Measurements from ENCODE around the gene GLYR1.

GLYR1 gene

DNA sequence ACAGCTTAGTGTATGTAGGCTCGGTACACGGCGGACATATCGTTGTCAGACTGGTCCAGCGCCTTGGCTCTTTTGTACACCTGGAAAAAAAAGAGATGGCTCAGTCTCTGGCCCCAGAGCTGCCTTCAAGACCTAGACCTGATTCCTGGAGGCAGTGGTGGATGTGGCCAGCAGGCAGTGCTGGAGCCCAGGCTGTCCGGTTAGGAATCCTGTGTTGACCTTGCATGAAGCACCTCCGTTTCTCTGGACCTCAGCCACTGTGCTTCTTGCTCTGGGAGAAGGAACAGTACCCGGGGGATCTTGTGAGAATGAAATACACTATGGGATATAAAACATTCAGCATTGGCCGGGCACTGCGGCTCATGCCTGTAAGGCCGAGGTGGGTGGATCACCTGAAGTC, 41.9 kb downstream of the GLYR1 start:
- DNase-seq (ENCODE audit: low spot score): no peak

DNA sequence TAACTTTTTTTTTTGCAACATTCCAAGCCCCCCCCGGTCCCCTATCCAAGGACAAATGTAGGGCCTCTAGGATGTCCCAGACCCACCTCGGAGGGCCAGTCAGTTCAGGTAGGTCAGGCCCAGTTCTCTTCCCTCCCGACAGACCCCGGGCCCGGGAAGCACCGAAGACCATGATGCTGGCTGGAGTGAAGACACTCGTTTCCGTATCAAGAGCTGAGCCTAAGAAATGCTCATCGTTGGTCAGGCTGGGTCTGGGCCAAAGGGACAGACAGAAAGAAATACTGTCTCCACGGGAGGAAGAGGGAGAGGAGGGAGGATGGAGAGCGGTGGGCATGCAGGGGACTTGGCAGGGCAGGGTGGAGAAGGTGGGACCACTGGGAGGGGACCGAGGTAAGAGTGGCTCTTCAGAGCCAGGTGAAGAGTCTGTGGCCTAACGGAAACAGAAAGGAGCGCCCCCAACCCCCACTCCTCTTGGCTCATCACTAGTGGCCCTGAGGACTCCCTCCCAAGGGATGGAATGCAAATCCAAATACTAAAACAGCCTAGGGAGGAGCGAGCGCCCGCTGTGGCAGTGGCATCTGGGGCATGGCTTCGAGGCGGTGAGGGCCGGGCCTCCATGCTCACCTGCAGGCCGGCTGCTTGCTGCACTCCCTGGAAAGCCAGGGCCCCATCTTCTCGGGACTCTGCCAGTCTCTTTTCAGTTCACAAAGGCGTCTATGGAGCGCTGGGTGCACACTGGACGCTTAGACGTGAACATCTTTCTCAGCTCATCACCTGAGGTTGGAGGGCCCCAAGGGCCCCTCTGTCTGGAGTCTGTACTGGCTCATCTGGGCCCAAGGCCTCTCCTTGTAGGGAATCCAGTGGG, 43.0 kb downstream of the GLYR1 start:
- DNase-seq (ENCODE audit: low spot score): no peak

DNA sequence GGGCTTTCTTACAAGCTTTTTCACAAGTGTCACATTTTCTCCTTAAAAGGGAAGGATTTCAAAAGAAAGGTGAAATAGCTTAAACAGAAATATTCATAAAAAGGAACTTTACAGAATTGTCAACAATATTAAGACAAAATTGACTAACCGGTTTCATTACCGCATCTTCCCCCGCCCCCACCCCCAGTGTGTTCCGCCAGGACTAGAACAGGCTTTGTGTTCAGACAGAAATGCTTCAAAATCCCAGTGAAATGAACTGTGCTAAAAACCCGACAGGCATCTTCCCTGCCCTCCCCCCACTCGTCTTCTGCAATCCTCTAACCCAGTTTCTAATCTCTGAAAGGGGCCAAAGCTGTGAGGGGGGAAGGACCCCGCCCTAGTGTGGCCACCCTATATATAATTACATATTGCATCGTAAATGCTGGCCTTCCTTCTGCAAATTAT, 43.7 kb downstream of the GLYR1 start:
- no peak for DNase-seq (ENCODE audit: low spot score)

DNA sequence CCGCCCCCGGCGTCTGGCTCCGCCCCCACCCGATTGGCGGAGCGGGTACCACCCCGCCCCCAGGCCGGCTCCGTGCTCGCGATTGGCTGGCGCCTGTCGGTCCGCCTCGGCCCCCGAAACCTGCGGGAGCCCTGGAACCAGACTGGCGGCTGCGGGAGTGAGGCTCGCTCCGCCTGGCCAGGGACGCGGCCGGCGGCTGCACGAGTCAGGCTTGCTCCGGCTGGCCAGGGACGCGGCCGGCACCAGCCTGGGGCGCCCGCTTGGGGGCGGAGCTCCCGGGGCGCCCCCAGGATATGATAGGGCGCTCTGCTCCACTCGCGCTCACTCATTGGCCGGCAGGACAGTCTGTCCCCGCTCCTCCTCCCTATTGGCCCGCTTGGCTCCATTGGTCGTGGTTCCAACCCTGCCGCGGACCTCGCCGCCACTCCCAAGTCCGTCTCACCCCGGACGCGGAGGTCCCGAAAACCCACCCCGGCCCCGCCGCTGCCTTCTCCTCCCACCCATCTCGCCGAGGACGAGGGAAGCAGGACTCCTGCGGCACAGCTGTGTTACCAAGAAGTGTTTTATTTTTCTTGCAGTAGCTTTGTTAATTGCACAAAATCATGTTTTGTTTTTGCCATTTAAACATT, 44.3 kb downstream of the GLYR1 start:
- peak; percentile 91 for DNase-seq (ENCODE audit: low spot score)

DNA sequence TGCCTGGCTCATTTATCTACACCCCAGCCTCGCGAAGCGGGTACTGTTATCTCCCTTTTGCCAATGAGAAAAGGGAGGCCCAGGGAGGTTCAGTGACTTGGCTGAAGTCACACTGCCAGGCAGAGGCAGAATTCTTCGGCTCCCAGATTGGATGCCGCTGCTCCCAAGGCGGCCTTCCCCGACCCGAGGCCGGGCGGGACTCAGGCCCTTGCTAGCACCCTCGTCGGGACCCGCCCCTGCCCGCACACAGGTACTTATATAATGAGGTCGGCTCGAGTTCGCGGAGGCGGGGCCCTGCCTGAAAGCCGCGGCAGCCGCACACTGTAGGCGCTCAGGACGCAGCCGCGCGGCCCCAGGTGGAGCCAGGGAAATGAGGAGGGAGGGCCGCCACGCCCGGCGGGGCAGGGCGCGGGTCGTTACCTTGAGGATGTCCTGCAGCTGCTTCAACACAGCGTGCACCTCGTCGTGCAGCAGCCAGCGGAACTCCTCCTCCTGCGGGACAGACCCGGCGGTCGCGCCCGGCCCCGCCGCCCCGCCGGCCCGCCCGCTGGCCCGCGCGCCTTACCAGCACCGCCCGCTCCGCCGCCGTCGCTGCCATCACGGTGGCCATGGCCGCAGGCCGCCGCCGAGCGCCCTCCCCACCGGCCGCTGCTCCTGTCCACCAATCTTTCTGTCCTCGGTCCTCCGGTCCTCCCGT, 45.0 kb downstream of the GLYR1 start, which contains the start of gene ROGDI:
Gene ROGDI (minus strand): TSS at position 672 of the 697 bp plus-strand sequence. CDS start 62 bp downstream, at position 610.
- DNase-seq (ENCODE audit: low spot score): peak; percentile 86

DNA sequence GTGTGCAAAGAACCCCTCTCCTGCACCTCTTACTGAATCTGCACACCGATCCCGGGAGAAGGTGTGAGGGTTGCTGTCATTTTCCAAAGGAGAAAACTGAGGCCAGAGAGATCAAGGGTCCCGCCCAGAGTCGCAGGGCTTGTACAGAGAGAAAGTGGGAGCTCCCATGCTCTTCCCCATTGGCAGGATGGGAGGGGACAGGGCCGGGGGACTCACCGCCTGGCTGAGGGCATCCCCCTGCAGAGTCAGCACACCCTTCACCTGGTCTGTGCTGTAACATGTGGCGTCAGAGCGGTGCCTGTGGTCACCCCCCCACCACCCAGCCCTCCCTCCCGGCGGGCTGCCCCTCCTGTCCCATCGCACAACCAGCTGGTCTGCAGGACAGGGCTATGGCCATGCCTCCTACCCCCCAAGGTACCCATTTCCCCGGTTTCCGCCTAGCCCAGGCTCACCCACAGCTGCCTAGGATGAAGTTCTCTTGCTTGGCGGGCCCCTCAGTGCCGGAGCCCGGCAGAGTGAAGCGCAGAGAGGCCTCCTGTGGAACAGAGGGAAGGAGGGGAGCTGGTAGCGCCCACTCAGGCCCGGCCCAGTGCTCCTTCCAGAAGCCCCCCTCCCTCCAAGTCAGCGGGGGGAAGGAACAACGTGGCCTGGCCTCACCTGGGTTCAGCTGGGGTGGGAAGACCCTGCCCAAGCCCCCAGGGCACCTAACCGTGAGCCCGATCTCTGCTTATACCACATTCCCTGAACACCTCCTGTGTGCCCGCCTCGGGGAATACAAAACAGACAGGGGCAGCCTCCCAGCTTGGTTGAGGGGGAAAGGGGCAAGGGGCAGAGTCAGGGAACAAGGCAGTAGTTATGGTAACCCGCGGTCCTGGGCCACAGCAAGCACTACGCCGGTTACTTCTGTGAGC, 45.8 kb downstream of the GLYR1 start:
- no peak for DNase-seq (ENCODE audit: low spot score)

DNA sequence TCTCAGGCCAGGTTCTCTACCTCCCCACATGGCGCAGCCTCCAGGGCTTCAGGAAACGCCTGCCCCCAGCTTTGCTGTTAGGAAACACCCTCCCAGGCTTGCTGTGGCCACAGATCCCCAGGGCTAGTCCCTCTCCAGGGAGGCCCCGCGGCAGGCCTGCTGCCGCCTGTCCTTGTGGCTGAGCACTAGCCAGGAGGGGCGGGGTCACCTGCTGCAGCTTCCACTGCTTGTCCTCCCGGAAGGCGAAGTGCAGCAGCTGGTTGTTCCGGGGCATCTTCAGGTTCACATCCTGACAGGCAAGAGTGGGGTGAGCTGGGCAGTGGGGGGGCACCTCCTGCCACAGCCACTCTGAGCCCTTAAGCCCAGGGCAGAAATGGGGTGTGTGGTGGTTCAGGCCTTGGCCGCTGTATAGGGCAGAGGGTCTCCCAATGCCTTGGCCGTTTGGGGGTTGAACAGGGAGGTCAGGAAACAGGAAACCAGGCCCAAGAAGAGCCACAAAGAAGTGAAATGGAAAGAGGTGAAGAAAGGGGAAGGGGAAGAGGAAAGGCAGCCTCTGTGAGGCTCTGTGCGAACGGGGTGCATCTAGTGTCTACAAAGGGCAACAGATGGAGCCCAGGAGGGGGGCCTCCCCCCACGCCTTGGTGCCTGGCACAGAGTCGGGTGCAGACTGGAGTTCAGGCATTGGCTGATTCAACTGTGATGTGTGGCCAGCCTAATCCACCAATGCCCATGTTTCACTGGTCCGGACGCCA, 46.6 kb downstream of the GLYR1 start:
- DNase-seq (ENCODE audit: low spot score): no peak

DNA sequence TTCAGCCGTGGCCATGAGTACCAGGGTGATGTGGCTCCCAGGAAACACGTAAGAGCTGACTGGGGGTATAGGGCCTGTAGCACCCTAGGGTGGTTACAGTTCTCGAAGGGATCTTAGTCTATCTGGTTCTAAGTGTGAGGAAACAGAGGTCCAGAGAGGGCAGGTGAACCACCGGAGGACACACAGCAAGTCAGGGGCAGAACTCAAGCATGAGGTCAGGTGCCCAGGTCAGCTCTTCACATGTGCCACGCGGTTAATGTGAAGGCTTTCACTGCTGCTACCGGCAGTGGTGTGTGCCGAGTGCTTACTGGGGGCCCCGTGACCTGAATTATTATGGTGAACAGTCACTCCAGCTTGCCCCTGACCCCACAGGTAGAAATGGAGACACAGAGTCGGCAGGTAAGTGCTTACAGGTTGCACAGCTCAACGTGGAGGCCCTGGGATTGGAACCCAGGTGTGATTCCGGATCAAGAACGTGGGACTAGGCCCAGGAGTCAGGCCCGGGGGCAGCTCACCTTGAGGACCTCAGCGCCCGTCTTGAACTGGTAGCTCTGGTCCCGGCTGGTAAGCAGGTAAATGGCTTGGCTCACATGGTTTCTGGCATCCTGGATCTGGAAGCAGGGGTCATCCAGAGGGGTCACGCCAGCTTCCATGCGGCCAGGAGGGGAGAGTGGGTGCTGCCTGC, 47.8 kb downstream of the GLYR1 start:
- no peak for DNase-seq (ENCODE audit: low spot score)

DNA sequence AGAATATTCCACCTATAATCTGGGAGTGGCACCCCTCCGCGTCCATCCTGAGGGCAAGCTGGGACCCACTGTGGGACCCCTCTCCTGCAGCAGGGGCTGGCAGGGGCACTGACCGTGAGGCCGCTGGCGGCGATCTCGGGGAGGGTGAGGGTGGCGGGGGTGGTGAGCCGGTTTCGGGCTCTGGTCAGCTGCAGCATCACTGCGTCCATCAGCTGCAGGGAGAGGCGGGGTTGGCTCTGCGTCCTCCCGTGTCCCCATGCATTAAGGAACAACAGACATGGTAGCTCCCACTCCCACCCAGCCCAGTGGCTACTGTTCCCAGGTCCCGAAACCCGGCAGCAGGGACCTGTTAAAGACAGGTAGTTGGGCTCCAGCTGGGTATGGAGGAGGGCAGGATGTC, 48.6 kb downstream of the GLYR1 start:
- no peak for DNase-seq (ENCODE audit: low spot score)

DNA sequence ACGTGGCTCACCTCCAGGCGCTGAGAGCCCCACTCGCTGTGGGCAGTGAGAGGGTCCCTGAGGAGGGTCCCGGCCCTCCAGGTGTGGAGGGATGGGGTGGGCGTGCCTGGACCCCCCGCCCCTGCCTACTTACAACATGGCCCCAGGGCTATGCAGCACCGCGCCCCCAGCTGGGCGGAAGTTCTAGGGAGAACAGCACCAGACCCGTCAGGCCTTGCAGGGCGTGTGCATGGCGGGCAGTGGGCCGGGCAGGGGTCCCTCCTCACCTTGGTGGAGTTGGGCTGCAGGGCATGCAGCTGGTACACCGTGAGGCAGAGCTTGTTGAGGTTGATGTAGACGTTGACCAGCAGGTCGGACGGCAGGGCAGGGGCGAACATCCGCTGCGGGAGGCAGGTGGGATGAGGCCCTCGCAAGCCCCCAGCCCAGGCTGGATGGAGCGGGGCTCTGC, 49.3 kb downstream of the GLYR1 start:
- DNase-seq (ENCODE audit: low spot score): no peak

DNA sequence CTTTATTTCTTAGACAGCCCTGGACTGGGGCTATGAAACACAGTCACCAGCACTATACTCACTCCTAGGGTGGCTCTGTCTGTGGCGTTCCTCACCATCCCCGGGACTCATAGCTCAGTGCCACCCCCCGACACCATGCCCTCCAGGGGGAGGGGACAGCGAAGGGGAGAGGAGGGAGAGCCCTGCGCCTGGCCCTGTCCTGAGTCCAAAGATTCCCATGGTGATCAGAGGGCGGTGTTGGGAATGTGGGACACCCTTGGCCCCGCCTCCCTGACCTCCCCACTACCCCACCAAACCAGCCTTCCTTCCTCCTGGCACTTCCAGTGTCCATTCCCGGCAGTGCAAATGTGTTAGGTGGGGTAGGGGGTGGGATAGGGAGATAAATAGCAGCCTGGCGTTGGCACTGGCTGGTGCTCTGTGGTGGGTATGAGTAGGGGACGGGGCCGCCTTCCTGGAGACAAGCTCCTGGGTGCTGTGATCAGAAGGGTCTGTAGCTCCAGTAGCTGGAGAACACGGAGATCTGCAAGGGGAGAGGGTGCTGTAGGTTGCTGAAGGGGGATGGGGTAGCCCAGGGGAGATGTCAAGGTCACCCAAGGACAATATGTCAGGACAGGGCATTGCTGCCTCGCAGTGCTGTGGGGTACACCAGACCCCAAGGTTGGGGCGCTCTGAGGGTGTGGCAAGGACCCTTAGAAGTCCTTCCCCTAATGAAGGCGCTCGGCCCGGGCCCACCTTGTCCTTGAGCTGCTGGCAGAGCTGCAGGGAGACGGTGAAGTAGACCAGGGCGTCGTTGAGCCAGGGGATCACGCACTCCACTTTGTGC, 49.9 kb downstream of the GLYR1 start:
- no peak for DNase-seq (ENCODE audit: low spot score)

DNA sequence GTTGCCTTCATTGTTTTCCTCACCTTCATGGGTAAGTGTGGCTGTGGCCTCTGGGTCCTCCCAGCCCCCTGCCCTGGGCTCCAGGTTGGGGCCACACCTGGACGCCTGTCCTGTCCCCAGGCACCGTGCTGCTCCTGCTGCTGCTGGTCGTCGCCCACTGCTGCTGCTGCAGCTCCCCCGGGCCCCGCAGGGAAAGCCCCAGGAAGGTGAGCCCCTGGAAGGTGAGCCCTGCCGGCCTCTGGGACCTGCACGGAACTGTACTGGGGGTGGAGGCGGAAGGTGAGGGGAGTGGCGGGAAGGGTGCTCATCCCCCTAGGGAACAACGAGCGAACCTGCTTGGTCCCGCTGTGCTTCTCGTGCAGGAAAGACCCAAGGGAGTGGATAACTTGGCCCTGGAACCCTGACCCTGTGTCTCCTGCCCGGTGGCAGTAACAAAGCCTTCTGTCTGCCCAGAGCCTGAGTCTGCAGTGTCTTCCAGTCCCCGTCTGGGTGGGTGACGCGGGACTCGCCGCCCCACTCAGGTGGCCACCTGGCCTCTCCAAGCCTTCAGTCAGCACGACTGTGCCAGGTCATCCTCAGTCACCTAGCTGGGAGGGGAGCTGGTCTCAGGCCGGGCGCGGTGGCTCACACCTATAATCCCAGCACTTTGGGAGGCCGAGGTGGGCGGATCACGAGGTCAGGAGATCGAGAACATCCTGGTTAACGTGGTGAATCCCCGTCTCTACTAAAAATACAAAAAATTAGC, 51.1 kb downstream of the GLYR1 start:
- no peak for DNase-seq (ENCODE audit: low spot score)

DNA sequence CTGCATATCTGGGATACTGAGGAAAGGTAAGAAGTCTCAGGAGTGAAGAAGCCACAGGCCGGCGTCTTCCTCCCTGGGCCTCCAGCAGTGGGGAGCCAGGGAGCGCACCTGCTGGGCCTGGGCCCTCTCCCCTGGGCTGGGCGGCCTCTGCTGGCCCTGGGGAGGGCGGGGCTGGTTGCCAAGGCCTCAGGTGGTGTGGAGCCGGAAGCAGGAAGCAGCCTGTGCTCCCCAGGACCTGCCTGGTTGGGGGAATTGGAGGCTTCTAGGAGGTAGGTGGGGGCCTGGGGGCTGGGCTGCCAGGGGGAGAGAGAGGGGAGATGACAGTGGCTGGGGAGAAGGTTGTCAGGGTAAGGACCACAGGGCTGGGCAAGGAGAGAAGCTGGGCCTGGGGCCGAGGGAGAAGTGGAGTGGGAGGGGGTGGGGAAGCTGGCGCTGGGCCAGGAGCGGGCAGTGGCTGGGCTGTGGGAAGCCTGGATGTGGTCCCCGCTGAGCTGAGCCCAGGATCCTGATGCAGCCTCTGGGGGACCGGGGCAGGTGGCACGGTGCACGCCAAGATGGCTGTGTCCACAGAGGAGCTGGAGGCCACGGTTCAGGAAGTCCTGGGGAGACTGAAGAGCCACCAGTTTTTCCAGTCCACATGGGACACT, 51.8 kb downstream of the GLYR1 start, which contains the start of gene SMIM22:
Gene SMIM22 (plus strand): TSS at position 189 of the 647 bp plus-strand sequence. CDS start 366 bp downstream, at position 555.
- no peak for DNase-seq (ENCODE audit: low spot score)

DNA sequence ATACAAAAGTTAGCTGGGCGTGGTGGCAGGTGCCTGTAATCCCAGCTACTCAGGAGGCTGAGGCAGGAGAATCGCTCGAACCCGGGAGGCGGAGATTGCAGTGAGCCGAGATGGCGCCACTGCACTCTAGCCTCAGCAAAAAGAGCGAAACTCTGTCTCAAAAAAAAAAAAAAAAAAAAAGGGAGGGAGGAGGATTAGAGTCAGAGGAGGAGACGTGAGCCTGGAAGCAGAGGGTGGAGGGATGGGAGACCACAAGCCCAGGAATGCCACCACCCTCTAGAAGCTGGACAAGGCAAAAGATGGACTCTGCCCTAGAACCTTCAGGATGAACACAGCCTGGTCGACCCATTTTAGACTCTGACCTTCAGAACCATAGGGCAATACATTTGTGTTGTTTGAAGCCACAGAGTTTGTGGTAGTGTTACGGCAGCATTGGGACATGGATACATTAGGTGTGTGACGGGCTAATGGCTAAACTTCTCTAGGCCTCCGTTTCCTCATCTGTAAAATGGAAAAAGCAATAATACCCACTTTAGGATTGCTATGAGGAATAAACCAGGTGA, 54.1 kb downstream of the GLYR1 start:
- no peak for DNase-seq (ENCODE audit: low spot score)

DNA sequence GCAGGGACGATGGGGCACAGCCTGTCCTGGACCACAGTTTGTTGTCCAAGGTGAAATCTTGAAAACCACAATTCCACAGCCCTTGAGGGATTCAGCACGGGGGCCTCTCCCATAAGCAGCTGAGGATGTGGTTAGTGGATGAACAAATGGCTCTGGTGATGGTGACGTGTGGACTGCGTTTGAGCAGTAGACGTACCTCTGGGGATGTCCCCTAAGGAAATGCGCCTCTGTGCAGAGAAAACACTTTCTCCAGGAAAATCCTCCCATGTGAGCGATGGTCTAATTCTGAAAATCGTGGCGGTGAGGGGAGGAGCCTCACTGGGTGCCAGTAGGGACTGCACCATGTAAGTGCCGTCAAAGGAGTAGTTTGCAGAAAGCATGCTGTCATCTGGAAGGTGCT, 56.2 kb downstream of the GLYR1 start:
- DNase-seq (ENCODE audit: low spot score): no peak

DNA sequence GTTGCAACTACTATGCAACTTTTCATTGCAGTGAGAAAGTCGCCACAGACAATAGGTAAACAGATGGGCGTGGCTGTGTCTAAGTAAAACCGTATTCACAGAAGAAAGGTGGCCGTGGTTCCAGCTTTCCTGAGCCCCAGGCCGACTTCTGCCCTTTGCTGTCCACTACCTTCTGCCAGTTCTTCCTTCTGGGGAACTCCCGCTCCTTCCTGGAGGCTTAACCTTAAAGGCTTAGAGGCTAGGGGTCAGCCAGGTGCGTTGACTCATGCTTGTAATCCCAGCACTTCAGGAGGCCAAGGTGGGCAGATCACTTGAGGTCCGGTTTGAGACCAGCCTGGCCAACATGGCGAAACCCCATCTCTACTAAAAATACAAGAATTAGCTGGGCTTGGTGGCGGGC, 56.8 kb downstream of the GLYR1 start:
- no peak for DNase-seq (ENCODE audit: low spot score)

DNA sequence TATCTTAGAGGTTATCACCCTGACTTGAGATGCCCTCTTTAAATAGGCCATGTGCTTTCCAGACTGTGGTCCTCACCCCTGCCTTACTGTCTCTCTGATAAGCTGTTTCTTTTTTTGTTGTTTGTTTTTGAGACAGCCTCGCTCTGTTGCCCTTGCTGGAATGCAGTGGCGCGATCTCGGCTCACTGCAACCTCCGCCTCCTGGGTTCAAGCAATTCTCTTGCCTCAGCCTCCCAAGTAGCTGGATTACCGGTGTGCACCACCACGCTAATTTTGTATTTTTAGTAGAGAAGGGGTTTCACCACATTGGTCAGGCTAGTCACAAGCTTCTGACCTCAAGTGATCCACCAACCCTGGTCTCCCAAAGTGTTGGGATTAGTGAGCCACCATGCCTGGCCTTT, 58.2 kb downstream of the GLYR1 start:
- no peak for DNase-seq (ENCODE audit: low spot score)

DNA sequence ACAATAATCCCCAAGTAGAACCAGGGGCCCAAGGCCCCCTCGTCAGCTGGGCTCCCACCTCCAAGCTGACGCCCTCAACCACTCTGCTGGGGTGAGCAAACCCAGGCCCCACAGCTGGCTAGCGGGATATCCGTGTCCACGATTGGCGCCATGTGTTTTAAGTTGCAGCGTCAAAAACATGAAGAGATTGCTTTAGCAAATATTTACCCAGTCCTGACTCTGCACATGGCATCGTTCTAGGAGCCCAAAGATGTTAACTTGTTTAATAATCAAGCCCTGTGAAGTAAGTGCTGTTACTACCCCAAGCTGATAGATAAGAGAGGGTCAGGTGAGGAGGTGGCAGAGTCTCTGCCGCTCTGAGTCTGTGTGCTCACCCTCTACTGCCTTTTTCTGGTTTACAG, 58.6 kb downstream of the GLYR1 start:
- DNase-seq (ENCODE audit: low spot score): no peak

All from LoVo (cell line).